Hematopoietic multipotent progenitor cell treated with erythropoietin and hydrocortisone succinate and interleukin-3 and kit ligand, for 6 days (in vitro differentiated cells): ENCODE data around the gene GRK3.
A peak's percentile ranks its signal among the peaks of the same experiment; 100 is the strongest.
"Not testable (repeated sequence)": the region's sequence is repeated elsewhere in the genome, so short reads cannot be mapped to it uniquely, and the experiment has no call there.

Experiments
- DNase-seq: peaks from one replicate; pipeline ENCODE4 v3.0.0-alpha.2; 2015

GRK3 gene

GRCh38 chr22:25574736-25575135 lies 10.3 kb downstream of the GRK3 start:
- DNase-seq, result no peak

- DNase-seq, result not testable (repeated sequence)
These were observed 11.4 kb downstream of the GRK3 start for GRCh38 chr22:25575674-25576392.

- not testable (repeated sequence) for DNase-seq
These were observed 17.0 kb downstream of the GRK3 start for GRCh38 chr22:25581452-25581851.

GRCh38 chr22:25582946-25583345 lies 18.5 kb downstream of the GRK3 start:
- DNase-seq, result no peak

- not testable (repeated sequence) for DNase-seq
These were observed 20.5 kb downstream of the GRK3 start for GRCh38 chr22:25584993-25585392.

GRCh38 chr22:25589664-25590063 lies 25.2 kb downstream of the GRK3 start:
- not testable (repeated sequence) for DNase-seq

GRCh38 chr22:25593323-25593722 lies 28.8 kb downstream of the GRK3 start:
- DNase-seq, result not testable (repeated sequence)

GRCh38 chr22:25598609-25599008 lies 34.1 kb downstream of the GRK3 start:
- no peak for DNase-seq

- DNase-seq, result no peak
These were observed 38.0 kb downstream of the GRK3 start for GRCh38 chr22:25602445-25602844.

- no peak for DNase-seq
These were observed 38.4 kb downstream of the GRK3 start for GRCh38 chr22:25602916-25603315.

- DNase-seq, result not testable (repeated sequence)
These were observed 40.7 kb downstream of the GRK3 start for GRCh38 chr22:25605146-25605545.

- not testable (repeated sequence) for DNase-seq
These were observed 41.1 kb downstream of the GRK3 start for GRCh38 chr22:25605565-25605964.

- not testable (repeated sequence) for DNase-seq
These were observed 46.8 kb downstream of the GRK3 start for GRCh38 chr22:25611284-25611683.

GRCh38 chr22:25613131-25613530 lies 48.7 kb downstream of the GRK3 start:
- not testable (repeated sequence) for DNase-seq

GRCh38 chr22:25613558-25613957 lies 49.1 kb downstream of the GRK3 start:
- DNase-seq, result not testable (repeated sequence)

- DNase-seq, result not testable (repeated sequence)
These were observed 50.3 kb downstream of the GRK3 start for GRCh38 chr22:25614791-25615190.

- DNase-seq, result no peak
These were observed 57.5 kb downstream of the GRK3 start for GRCh38 chr22:25621986-25622385.

GRCh38 chr22:25623310-25623734 lies 58.8 kb downstream of the GRK3 start:
- no peak for DNase-seq

- no peak for DNase-seq
These were observed 59.4 kb downstream of the GRK3 start for GRCh38 chr22:25623851-25624250.

- no peak for DNase-seq
These were observed 60.0 kb downstream of the GRK3 start for GRCh38 chr22:25624476-25624875.

GRCh38 chr22:25625747-25626623 lies 61.5 kb downstream of the GRK3 start:
- DNase-seq, result not testable (repeated sequence)

- DNase-seq, result no peak
These were observed 62.1 kb downstream of the GRK3 start for GRCh38 chr22:25626624-25626990.

- peak; percentile 60 for DNase-seq
These were observed 62.9 kb downstream of the GRK3 start for GRCh38 chr22:25627271-25627852.

- no peak for DNase-seq
These were observed 64.0 kb downstream of the GRK3 start for GRCh38 chr22:25628494-25628893.
